GM10266 (cell line): ENCODE results near the gene PITPNC1.
"Not testable (repeated sequence)": the region's sequence is repeated elsewhere in the genome, so short reads cannot be mapped to it uniquely, and the experiment has no call there.

Source experiments
- DNase-seq: peaks from one replicate; pipeline ENCODE4 v3.0.0; 2012; ENCODE audit errors: extremely low spot score
- CTCF ChIP-seq: IDR thresholded peaks from 2 replicates; pipeline ENCODE4 v1.5.1; 2012; ENCODE audit warnings: mild to moderate bottlenecking, low read depth; ENCODE audit not compliant: control insufficient read depth, insufficient read depth; ENCODE audit errors: missing control alignments

The PITPNC1 gene

GRCh38 chr17:67385122-67385988 is 8.3 kb downstream of the PITPNC1 start:
- no peak for TF ChIP-seq CTCF
- DNase-seq, result no peak

GRCh38 chr17:67386965-67387551 is 10.0 kb downstream of the PITPNC1 start:
- peak; percentile 41 for DNase-seq
- peak; percentile 68 for TF ChIP-seq CTCF

GRCh38 chr17:67388536-67388935 is 11.5 kb downstream of the PITPNC1 start:
- DNase-seq, result not testable (repeated sequence)

GRCh38 chr17:67388986-67389385 is 11.9 kb downstream of the PITPNC1 start:
- DNase-seq, result no peak
- no peak for TF ChIP-seq CTCF

- TF ChIP-seq CTCF, result no peak
- DNase-seq, result no peak
Measured at GRCh38 chr17:67390006-67390645, 13.0 kb downstream of the PITPNC1 start.

GRCh38 chr17:67390646-67391361 is 13.7 kb downstream of the PITPNC1 start:
- no peak for TF ChIP-seq CTCF
- peak; percentile 78 for DNase-seq

- no peak for DNase-seq
- TF ChIP-seq CTCF, result no peak
Measured at GRCh38 chr17:67392111-67392510, 15.0 kb downstream of the PITPNC1 start.
